ENCODE data around the gene KSR2. TPM values are rescaled to one million over a fixed set of nuclear protein-coding genes. Genes with fewer than 3 reads are reported as not detected.
"Not testable (repeated sequence)": the region's sequence is repeated elsewhere in the genome, so short reads cannot be mapped to it uniquely, and the experiment has no call there.

KSR2 gene
- total and polyA plus RNA-seq, 7 donors: under 0.01 to 0.04 (median 0.02) TPM; not detected in 2

- 95 to 100% (median 96%) methylated on average over 2 of the region's 2 CpGs for WGBS, 3 donors
- TF ChIP-seq CTCF (IDR thresholded peaks at IDR 0.05): no peak
- Histone ChIP-seq H3K27ac (no peak overlapping the region), H3K4me1 (no peaks in the 10 kb centered on the region), H3K27me3 (ENCODE audit: insufficient read depth in 3 of 3, low read length in 2 of 3) (peaks cover 0 to 4% (median 0%) of the 10 kb centered on the region in 3 donors), H3K36me3 (ENCODE audit: insufficient read depth in 1 of 2, low read depth in 1 of 2) (no peaks in the 10 kb centered on the region), H3K9me3 (no peaks in the 10 kb centered on the region), H3K4me3 (no peak overlapping the region)
- intact Hi-C loops (cut with DNase I): no loop called here
- no peak for ATAC-seq
- DNase-seq: no peak
Observed at GRCh38 chr12:117807355-117807754, 161.4 kb downstream of the KSR2 start.

GRCh38 chr12:117805865-117806264, 162.9 kb downstream of the KSR2 start:
- TF ChIP-seq CTCF (IDR thresholded peaks at IDR 0.05): no peak
- 32 to 35% (median 32%) methylated on average over 7 of the region's 7 CpGs for WGBS, 3 donors

GRCh38 chr12:117803001-117803400, 165.8 kb downstream of the KSR2 start:
- no peak overlapping the region for H3K27ac ChIP-seq
- no peak for TF ChIP-seq CTCF (IDR thresholded peaks at IDR 0.05)
- intact Hi-C loops (cut with DNase I): no loop called here
- no peaks in the 10 kb centered on the region for H3K9me3 ChIP-seq
- H3K36me3 ChIP-seq (ENCODE audit: insufficient read depth in 1 of 2, low read depth in 1 of 2): no peaks in the 10 kb centered on the region
- H3K27me3 ChIP-seq (ENCODE audit: insufficient read depth in 3 of 3, low read length in 2 of 3): no peaks in the 10 kb centered on the region
- peak in 2 of 4 donors; percentile 70 to 73 for ATAC-seq
- no peaks in the 10 kb centered on the region for H3K4me1 ChIP-seq
- H3K4me3 ChIP-seq: no peak overlapping the region
- no peak for DNase-seq
- 42 to 52% (median 49%) methylated on average over 6 of the region's 6 CpGs for WGBS, 3 donors

More at GRCh38 chr12:117805865-117806264, 162.9 kb downstream of the KSR2 start:
- H3K36me3 ChIP-seq (ENCODE audit: insufficient read depth in 1 of 2, low read depth in 1 of 2): no peaks in the 10 kb centered on the region
- DNase-seq (no peak), ATAC-seq (no peak)
- H3K4me3 ChIP-seq: no peak overlapping the region
- H3K27me3 ChIP-seq (ENCODE audit: insufficient read depth in 3 of 3, low read length in 2 of 3): peaks cover 0 to 4% (median 0%) of the 10 kb centered on the region in 3 donors
- H3K9me3 ChIP-seq: no peaks in the 10 kb centered on the region
- no peaks in the 10 kb centered on the region for H3K4me1 ChIP-seq
- no peak overlapping the region for H3K27ac ChIP-seq
- intact Hi-C loops (cut with DNase I): no loop called here

- H3K27ac ChIP-seq; H3K4me3 ChIP-seq; intact Hi-C loops (cut with DNase I); ATAC-seq; H3K9me3 ChIP-seq; H3K27me3 ChIP-seq (ENCODE audit: insufficient read depth in 3 of 3, low read length in 2 of 3); H3K4me1 ChIP-seq; DNase-seq; H3K36me3 ChIP-seq (ENCODE audit: insufficient read depth in 1 of 2, low read depth in 1 of 2): not testable (repeated sequence)
- 85 to 88% (median 88%) methylated on average over 6 of the region's 6 CpGs for WGBS, 3 donors
Observed at GRCh38 chr12:117800711-117801110, 168.1 kb downstream of the KSR2 start.

GRCh38 chr12:117797202-117797601, 171.6 kb downstream of the KSR2 start:
- H3K27ac ChIP-seq: no peak overlapping the region
- no peaks in the 10 kb centered on the region for H3K36me3 ChIP-seq (ENCODE audit: insufficient read depth in 1 of 2, low read depth in 1 of 2)
- no peak for ATAC-seq
- H3K4me1 ChIP-seq: no peaks in the 10 kb centered on the region
- intact Hi-C loops (cut with DNase I): no loop called here
- no peaks in the 10 kb centered on the region for H3K9me3 ChIP-seq
- WGBS, 3 donors: 93 to 99% (median 98%) methylated on average over 3 of the region's 3 CpGs
- no peaks in the 10 kb centered on the region for H3K27me3 ChIP-seq (ENCODE audit: insufficient read depth in 3 of 3, low read length in 2 of 3)
- no peak for TF ChIP-seq CTCF (IDR thresholded peaks at IDR 0.05)
- no peak for DNase-seq
- no peak overlapping the region for H3K4me3 ChIP-seq

Data from psoas muscle (tissue), 8 donors.